Measurements from ENCODE around the gene KAT2A.

The KAT2A gene

GRCh38 chr17:42135664-42136653 is 14.8 kb upstream of the KAT2A start:
- DNase-seq (ENCODE audit: low read depth): no peak

- no peak for DNase-seq (ENCODE audit: low read depth)
Measured at GRCh38 chr17:42135151-42135550, 14.0 kb upstream of the KAT2A start.

GRCh38 chr17:42133461-42134041 is 12.4 kb upstream of the KAT2A start:
- DNase-seq (ENCODE audit: low read depth): no peak

GRCh38 chr17:42132941-42133340 is 11.8 kb upstream of the KAT2A start:
- no peak for DNase-seq (ENCODE audit: low read depth)

- no peak for DNase-seq (ENCODE audit: low read depth)
Measured at GRCh38 chr17:42131981-42132432, 10.8 kb upstream of the KAT2A start.

- no peak for DNase-seq (ENCODE audit: low read depth)
Measured at GRCh38 chr17:42131232-42131631, 10.1 kb upstream of the KAT2A start.

- no peak for DNase-seq (ENCODE audit: low read depth)
Measured at GRCh38 chr17:42130310-42130936, 9.3 kb upstream of the KAT2A start.

GRCh38 chr17:42129109-42129837 is 8.1 kb upstream of the KAT2A start:
- DNase-seq (ENCODE audit: low read depth): no peak

- DNase-seq (ENCODE audit: low read depth): no peak
Measured at GRCh38 chr17:42127414-42127813, 6.2 kb upstream of the KAT2A start.

GRCh38 chr17:42126836-42127235 is 5.7 kb upstream of the KAT2A start:
- no peak for DNase-seq (ENCODE audit: low read depth)

- DNase-seq (ENCODE audit: low read depth): no peak
Measured at GRCh38 chr17:42125565-42125964, 4.4 kb upstream of the KAT2A start.

- no peak for DNase-seq (ENCODE audit: low read depth)
Measured at GRCh38 chr17:42124256-42124655, 3.1 kb upstream of the KAT2A start.

GRCh38 chr17:42122371-42123303 is 1.5 kb upstream of the KAT2A start, which contains the start of gene HSPB9:
Gene HSPB9, plus strand, starts transcription at chr17:42122804. Its CDS starts 47 bp downstream, at chr17:42122851.
- no peak for DNase-seq (ENCODE audit: low read depth)

GRCh38 chr17:42120161-42120769 is 902 bp downstream of the KAT2A start:
- DNase-seq (ENCODE audit: low read depth): no peak

- no peak for DNase-seq (ENCODE audit: low read depth)
Measured at GRCh38 chr17:42119301-42119700, 1.9 kb downstream of the KAT2A start.

- DNase-seq (ENCODE audit: low read depth): peak; percentile 26
Measured at GRCh38 chr17:42118545-42118944, 2.6 kb downstream of the KAT2A start.

GRCh38 chr17:42118126-42118510 is 3.0 kb downstream of the KAT2A start:
- no peak for DNase-seq (ENCODE audit: low read depth)

GRCh38 chr17:42117397-42118125 is 3.6 kb downstream of the KAT2A start:
- DNase-seq (ENCODE audit: low read depth): no peak

- peak; percentile 69 for DNase-seq (ENCODE audit: low read depth)
Measured at GRCh38 chr17:42116705-42117396, 4.3 kb downstream of the KAT2A start.

Data from activated T-helper 9 cell treated with anti-CD3 and anti-CD28 coated beads, Interleukin-2, amount 50 U/mL, for 16 hours (primary cell).